GM21529 (cell line): Measurements from ENCODE around the gene PIK3R1.
A peak's percentile ranks its signal among the peaks of the same experiment; 100 is the strongest.
"Not testable (repeated sequence)": the region's sequence is repeated elsewhere in the genome, so short reads cannot be mapped to it uniquely, and the experiment has no call there.

Experiments
- ATAC-seq: cut with Tn5 transposase; IDR thresholded peaks from one replicate; pipeline ENCODE4 v1.9.1; 2021; ENCODE audit not compliant: unreplicated experiment

Gene PIK3R1

GRCh38 chr5:68225188-68225910 is 9.8 kb downstream of the PIK3R1 start:
- ATAC-seq, result no peak

DNA sequence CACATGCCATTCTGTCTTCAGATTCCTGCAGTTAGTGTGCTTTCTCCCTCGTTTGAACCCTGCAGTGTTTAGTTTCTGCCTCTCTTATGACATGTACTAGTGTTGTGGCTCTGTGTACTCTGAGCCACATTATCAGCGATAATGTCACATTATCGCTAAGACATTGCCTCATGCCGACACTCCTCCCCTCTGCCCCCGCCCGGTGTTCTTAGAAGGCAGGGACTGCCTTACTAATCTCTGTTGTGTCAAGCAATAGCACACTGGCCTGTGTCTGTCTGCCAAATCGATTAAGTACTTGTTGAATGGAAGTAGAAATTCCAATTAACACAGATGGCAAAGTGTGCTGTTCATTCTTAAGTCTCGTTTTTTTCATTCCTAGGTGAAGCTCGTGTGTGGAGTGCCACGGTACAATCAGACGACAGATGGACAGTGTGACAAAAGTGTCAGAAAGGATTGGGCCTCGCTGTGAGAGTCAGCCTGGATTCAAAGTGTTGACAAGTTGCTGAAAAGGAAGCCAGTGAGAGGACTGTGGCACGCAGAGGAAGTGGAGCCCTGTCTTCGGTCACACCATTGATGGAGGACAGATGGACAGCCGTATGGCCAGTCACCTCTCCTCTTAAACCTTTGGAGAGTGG is 10.5 kb downstream of the PIK3R1 start:
- no peak for ATAC-seq

- no peak for ATAC-seq
These were observed 11.1 kb downstream of the PIK3R1 start for GRCh38 chr5:68226546-68227073.

GRCh38 chr5:68227532-68228160 is 12.1 kb downstream of the PIK3R1 start:
- ATAC-seq, result no peak

DNA sequence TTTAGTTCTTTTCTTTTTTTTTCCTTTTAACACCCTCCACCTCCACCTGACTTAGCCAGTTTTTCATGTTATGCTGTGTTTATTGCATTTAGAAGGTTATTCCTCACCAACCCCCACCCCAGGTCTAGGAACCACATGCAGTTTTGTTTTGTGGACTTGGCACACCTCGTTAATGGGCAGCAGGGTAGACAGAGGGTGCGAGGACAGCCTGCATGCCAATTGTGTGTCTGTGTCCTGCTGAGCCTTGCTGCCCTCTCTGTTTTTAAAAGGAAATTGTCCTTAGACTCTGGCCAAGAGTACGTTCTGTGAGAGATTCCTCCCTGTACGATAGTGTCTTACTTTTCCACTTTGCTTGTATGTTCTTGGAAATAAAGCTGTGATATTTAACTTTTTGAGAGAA is 13.9 kb downstream of the PIK3R1 start:
- ATAC-seq, result no peak

- ATAC-seq, result no peak
These were observed 14.7 kb downstream of the PIK3R1 start for GRCh38 chr5:68230285-68230684.

DNA sequence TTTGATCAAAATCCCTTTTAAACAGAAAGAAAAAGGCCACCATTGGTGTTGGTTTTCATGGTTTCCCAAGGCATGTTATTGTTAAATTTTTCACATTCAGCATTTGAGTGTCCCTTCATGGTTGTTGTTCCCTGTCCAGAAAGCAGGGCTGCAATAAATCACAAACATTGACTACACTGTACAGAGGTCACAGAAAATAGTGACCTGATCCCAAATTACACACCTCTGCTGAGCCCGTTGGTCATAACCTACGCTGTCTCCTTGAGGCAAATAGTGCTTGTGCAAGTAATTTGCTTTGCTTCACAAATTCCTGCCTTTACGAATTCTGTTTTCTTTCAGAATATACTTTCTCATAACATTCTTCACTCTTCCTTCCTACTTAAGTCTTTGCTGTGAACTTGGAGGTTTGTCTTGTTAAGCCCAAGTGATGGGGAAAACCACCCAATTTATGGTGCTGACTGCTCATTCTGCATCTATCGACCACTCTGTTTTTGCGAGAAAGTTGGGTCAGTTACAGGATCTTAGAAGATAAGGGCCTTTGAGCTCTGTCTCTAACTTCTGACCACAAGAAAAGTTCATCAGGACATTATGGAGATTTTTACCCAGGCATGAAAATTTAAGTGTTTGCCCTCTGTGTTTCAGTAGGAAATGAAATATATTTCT is 16.0 kb downstream of the PIK3R1 start:
- no peak for ATAC-seq

DNA sequence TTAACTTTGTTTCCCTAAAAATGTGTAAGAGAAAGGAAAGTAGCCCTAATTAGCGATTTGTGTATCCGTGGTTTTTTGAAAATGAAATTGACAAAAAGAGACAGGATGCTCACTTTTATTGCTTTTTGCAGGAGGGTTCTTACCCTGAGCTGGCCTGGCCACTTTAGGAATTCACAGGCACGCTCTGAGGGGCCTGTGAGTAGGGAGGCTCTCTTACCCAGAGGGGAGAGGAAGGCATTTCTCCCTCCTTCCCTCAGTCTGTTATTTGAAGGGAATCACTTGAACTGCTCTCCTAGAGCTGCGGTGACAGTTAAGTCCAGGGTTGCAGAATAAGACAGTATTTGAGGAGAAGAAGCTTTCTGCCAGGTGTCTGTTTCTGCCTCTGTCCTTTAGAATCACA is 16.7 kb downstream of the PIK3R1 start:
- ATAC-seq, result no peak

DNA sequence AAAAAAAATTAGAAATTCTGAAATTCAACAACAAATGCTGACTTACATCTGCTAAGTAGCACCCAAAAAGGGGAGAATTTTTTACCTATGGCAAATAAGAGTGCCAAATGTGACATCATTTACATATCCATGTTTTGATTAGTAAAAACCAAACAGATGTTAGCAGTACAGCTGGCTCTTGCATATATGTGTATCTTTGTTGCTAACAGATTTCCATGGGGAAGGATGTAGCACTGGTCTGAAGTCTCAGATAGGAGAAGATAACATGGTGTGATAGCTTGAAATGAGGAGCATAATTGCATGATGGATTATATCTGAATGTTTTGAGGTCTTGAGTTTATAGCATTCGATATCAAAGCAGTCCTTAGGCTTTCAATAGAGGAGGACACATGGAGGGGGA is 17.5 kb downstream of the PIK3R1 start:
- no peak for ATAC-seq

- not testable (repeated sequence) for ATAC-seq
These were observed 19.7 kb downstream of the PIK3R1 start for GRCh38 chr5:68235229-68235628.

DNA sequence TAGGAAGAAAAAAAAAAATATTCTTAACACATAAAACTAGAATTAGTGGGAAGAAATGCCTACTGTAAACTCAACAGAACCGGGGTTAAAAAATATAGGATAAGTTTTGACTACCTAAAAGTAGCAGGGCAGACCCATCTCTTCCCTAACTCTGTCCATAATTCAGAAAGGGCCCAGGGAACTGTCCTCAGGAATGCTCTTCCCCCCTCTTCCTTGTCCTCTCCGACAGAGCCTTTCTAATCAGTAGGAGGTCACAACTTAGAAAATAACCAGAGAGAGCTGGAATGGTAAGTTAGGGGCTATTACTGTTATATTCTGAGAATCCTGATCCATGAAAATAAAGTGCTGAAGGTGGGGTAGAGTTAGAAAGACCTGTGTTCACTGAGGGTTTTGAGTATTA is 22.2 kb downstream of the PIK3R1 start:
- no peak for ATAC-seq

DNA sequence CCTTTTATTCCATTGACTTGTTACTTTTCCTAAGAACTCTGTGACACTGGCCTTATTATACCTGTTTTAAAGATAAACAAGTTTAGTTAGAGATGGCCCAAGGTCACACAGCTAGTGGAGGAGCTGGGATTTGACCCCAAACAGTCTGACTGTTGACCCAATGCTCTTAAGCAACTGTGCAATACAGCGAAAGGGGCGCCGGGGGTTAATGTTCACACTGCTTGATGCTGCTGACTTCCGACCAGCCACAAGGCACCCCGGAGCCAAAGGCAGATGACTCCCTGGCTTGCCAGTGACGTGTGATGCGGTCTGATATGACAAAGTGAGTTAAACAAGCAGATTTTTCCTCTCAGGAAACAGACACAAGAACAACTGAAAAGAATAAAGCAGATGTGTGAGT is 23.9 kb downstream of the PIK3R1 start:
- peak; percentile 84 for ATAC-seq

DNA sequence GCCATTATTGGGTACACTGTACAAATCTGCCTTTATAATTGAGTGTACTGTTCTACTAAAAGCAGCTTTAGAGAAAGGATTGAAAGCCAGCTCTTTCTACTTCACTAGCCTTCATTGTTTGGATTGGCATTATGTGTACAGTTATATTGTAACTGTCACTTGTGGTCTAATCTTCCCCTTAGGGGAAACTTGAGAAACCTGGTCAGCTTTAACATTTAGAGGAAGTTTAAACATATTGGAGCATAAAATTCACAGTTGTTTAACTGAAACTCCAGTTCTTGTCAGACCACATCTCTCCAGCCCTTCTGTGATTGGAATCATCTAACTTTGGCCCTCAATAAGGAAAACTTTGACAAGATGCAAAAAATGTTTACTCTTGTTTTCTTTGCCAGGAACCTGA is 24.6 kb downstream of the PIK3R1 start:
- peak; percentile 55 for ATAC-seq

GRCh38 chr5:68240771-68241170 is 25.2 kb downstream of the PIK3R1 start:
- no peak for ATAC-seq

GRCh38 chr5:68242743-68243142 is 27.2 kb downstream of the PIK3R1 start:
- no peak for ATAC-seq

DNA sequence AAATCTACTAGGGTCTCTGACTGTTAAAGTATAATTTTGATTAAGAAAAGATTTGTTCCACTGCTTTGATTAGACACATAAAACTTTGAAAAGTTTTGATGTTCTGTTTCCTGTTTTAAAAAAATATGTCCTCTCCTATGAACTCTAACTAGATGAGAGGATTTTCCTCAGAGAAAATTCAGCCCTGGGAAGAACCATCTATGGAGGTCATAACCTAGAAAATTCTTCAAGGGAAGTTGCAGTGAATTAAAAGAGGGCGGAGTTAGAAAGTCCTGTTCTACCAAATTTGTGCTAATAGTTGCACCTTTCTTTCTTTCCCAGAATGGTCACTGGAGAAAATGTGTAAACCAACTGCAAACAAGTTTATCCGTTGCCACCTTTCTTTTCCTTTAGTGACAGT is 27.7 kb downstream of the PIK3R1 start:
- no peak for ATAC-seq

GRCh38 chr5:68243681-68244080 is 28.1 kb downstream of the PIK3R1 start:
- no peak for ATAC-seq

GRCh38 chr5:68245319-68245718 is 29.8 kb downstream of the PIK3R1 start:
- ATAC-seq, result no peak

DNA sequence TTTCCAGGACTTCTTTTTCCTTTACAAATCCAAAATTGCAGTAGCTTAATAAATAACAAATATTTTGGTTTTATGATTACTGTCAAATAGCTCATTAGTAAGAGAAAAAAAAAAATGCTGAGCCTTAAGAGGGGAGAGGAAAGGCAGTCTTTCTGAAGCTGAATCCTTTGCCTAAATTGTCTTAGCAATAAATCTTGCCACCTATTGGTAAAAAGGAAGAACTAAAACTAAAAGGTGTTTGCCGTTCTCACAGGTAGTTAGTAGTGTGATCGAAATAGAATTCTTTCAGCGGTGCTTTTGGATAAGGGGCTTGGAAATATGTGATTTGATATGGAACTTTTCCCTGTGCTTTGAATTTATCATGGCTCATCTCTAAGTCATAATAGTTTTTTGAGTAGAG is 31.2 kb downstream of the PIK3R1 start:
- no peak for ATAC-seq

DNA sequence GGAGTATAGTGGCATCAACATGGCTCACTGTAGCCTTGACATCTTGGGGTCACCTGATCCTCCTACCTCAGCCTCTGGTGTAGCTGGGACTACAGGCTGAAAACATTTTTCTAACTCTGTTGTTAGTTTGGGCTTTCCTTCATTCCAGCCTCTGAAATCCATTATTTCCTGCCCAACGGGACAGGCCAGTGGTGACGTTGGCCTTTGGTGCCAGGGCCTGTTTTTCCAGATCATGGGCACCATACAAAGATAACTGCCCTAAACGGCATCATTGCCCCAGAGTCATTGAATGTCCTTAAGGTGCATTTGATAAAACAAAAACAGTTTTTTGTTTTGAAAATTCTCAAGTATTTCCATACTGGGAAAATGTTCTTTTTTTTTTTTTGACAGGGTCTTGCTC is 32.1 kb downstream of the PIK3R1 start:
- no peak for ATAC-seq

DNA sequence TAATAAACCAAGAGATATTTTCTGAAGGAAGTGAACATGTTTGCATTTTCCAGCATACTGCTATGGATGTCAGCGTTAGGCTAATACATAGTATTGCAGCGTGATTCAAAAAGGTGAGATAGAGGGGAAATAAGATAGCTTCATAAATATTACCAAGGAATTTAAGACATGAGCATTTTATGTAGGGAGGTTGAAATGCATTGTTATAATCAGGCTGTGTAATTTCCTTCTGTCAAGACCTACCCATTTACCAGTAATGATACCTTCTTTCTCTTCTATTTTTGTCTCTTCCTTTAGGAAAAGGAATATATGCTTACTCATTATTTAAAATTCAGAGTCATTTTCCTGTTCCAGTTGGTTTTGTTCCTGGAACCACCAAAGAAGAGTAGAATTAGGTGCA is 33.3 kb downstream of the PIK3R1 start:
- ATAC-seq, result no peak

- ATAC-seq, result no peak
These were observed 34.0 kb downstream of the PIK3R1 start for GRCh38 chr5:68249520-68249919.
